GM23338 (cell line): ENCODE data around the gene OSGIN1. TPM values are rescaled to one million over a fixed set of nuclear protein-coding genes. Genes with fewer than 3 reads are reported as not detected.

ENCODE experiments used
- ATAC-seq: fragments of 200-7000 bp; cut with Tn5 transposase; 3 replicates; pipeline ENCODE4 v1.9.1; 2020
- DNase-seq: peaks from one replicate; pipeline ENCODE4 v3.0.0-alpha.2; 2015; ENCODE audit warnings: low spot score
- H2AFZ ChIP-seq: fragments of 200-600 bp; sonication (generic); 2 replicates; pipeline ENCODE4 v1.8.0; 2016; ENCODE audit warnings: antibody characterized with exemption, mild to moderate bottlenecking, moderate library complexity
- H3F3A ChIP-seq: fragments of 200-600 bp; sonication (generic); replicated peaks from 2 replicates; pipeline ENCODE4 v1.8.0; 2017; ENCODE audit warnings: antibody characterized with exemption, mixed run types, low read depth
- H3K27ac ChIP-seq: fragments of 200-600 bp; sonication (generic); 2 replicates; pipeline ENCODE4 v1.6.1; 2016; ENCODE audit warnings: low read depth
- H3K27me3 ChIP-seq: fragments of 200-600 bp; sonication (generic); 2 replicates; pipeline ENCODE4 v1.8.0; 2016; ENCODE audit warnings: mild to moderate bottlenecking, mixed run types, moderate library complexity; ENCODE audit not compliant: insufficient read depth
- H3K36me3 ChIP-seq: fragments of 200-600 bp; sonication (generic); 2 replicates; pipeline ENCODE4 v1.8.0; 2016; ENCODE audit warnings: mild to moderate bottlenecking; ENCODE audit not compliant: insufficient read depth
- H3K4me1 ChIP-seq: fragments of 200-600 bp; sonication (generic); 2 replicates; pipeline ENCODE4 v1.8.0; 2016; ENCODE audit warnings: mild to moderate bottlenecking, moderate library complexity; ENCODE audit not compliant: insufficient read depth
- H3K4me2 ChIP-seq: fragments of 200-600 bp; sonication (generic); 2 replicates; pipeline ENCODE4 v1.7.1; 2017; ENCODE audit warnings: mixed run types
- H3K4me3 ChIP-seq: fragments of 200-600 bp; sonication (generic); 2 replicates; pipeline ENCODE4 v1.6.1; 2016; ENCODE audit warnings: mixed run types
- H3K79me2 ChIP-seq: fragments of 200-600 bp; sonication (generic); replicated peaks from 2 replicates; pipeline ENCODE4 v1.8.0; 2017; ENCODE audit warnings: mild to moderate bottlenecking; ENCODE audit not compliant: insufficient read depth
- H3K9me2 ChIP-seq: fragments of 200-600 bp; sonication (generic); 2 replicates; pipeline ENCODE4 v1.8.0; 2017; ENCODE audit not compliant: insufficient read depth
- H4K20me1 ChIP-seq: fragments of 200-600 bp; sonication (generic); replicated peaks from 2 replicates; pipeline ENCODE4 v1.8.0; 2017; ENCODE audit warnings: mild to moderate bottlenecking; ENCODE audit not compliant: insufficient read depth
- H3K27ac Mint-ChIP-seq: 2 replicates; pipeline ENCODE4 v1.8.0; 2020; ENCODE audit warnings: inconsistent platforms, mild to moderate bottlenecking, moderate library complexity, mixed read lengths
- H3K27me3 Mint-ChIP-seq: 3 replicates; pipeline ENCODE4 v1.8.0; 2022; ENCODE audit warnings: low read depth, mild to moderate bottlenecking, moderate library complexity, mixed read lengths, inconsistent platforms; ENCODE audit not compliant: insufficient read depth, poor library complexity
- H3K36me3 Mint-ChIP-seq: 3 replicates; pipeline ENCODE4 v1.8.0; 2021; ENCODE audit warnings: low read depth, mild to moderate bottlenecking, inconsistent platforms, moderate library complexity, mixed read lengths
- H3K4me1 Mint-ChIP-seq: 3 replicates; pipeline ENCODE4 v1.8.0; 2020; ENCODE audit warnings: mild to moderate bottlenecking, inconsistent platforms, mixed read lengths
- H3K4me3 Mint-ChIP-seq: 3 replicates; pipeline ENCODE4 v1.8.0; 2021; ENCODE audit warnings: moderate library complexity, mild to moderate bottlenecking, inconsistent platforms, mixed read lengths
- H3K9me3 Mint-ChIP-seq: 3 replicates; pipeline ENCODE4 v1.8.0; 2020; ENCODE audit warnings: moderate library complexity, mild to moderate bottlenecking, inconsistent platforms, mixed read lengths
- CREB1 ChIP-seq: fragments of 250-450 bp; sonication (Bioruptor Pico); IDR thresholded peaks from 2 replicates; pipeline ENCODE4 v1.5.0; 2020; ENCODE audit warnings: low read depth, mild to moderate bottlenecking, moderate library complexity
- CTCF ChIP-seq, 2 experiments: fragments of 200-600 bp in 1 of 2; sonication (generic) in 1 of 2; conservative IDR thresholded peaks; 2 replicates each; pipeline versions ENCODE4 v1.5.1 to v1.6.1; 2016 to 2017; ENCODE audit warnings: antibody characterized with exemption in 2 of 2, low read depth in 2 of 2, mild to moderate bottlenecking in 2 of 2, moderate library complexity in 1 of 2
- EZH2 ChIP-seq: fragments of 200-600 bp; sonication (generic); IDR thresholded peaks from one replicate; pipeline ENCODE4 v1.8.0; 2017; ENCODE audit warnings: antibody characterized with exemption, mild to moderate bottlenecking, low read depth; ENCODE audit not compliant: unreplicated experiment
- EZH2phosphoT487 ChIP-seq: fragments of 200-600 bp; sonication (generic); IDR thresholded peaks from one replicate; pipeline ENCODE4 v1.8.1; 2018; ENCODE audit warnings: antibody characterized with exemption; ENCODE audit not compliant: unreplicated experiment
- JUNB ChIP-seq: IDR thresholded peaks from one replicate; pipeline ENCODE4 v1.6.1; 2016; ENCODE audit warnings: antibody characterized with exemption; ENCODE audit not compliant: unreplicated experiment
- NANOG ChIP-seq: IDR thresholded peaks from 2 replicates; pipeline ENCODE4 v1.6.1; 2016; ENCODE audit warnings: antibody characterized with exemption, borderline replicate concordance
- POLR2AphosphoS5 ChIP-seq: IDR thresholded peaks from 2 replicates; pipeline ENCODE4 v1.6.1; 2016; ENCODE audit warnings: antibody characterized with exemption, low read depth
- REST ChIP-seq: IDR thresholded peaks from one replicate; pipeline ENCODE4 v1.6.1; 2018; ENCODE audit warnings: antibody characterized with exemption; ENCODE audit not compliant: unreplicated experiment
- STAT1 ChIP-seq: IDR thresholded peaks from one replicate; pipeline ENCODE4 v1.6.1; 2016; ENCODE audit warnings: antibody characterized with exemption; ENCODE audit not compliant: unreplicated experiment
- ZNF114 ChIP-seq: fragments of 250-450 bp; sonication (Bioruptor Pico); IDR thresholded peaks from 2 replicates; pipeline ENCODE4 v1.5.0; 2020; ENCODE audit warnings: mild to moderate bottlenecking, moderate library complexity
- ZNF331 ChIP-seq: fragments of 250-450 bp; sonication (Bioruptor Pico); IDR thresholded peaks from 2 replicates; pipeline ENCODE4 v1.5.0; 2020; ENCODE audit warnings: low read depth, mild to moderate bottlenecking, moderate library complexity
- ZNF462 ChIP-seq: fragments of 250-450 bp; sonication (Bioruptor Pico); IDR thresholded peaks from 2 replicates; pipeline ENCODE4 v1.5.0; 2020; ENCODE audit warnings: mild to moderate bottlenecking, moderate library complexity
- polyA plus RNA-seq: library from polyadenylated mRNA; unstranded; fragments of >200 nt; fragmentation: Nextera tagmentation; extraction: Ambion mirVana; gene quantifications from 2 replicates; pipeline ENCODE4 v1.2.1, GENCODE V29; 2016
- total RNA-seq: library from RNA; depleted of rRNA; stranded (reverse); fragments of >200 nt; shearing (Covaris generic); gene quantifications from 2 replicates; pipeline ENCODE4 v1.2.3, GENCODE V29; 2014
- TF ChIP-seq, protein P1 (sequence below): IDR thresholded peaks from 2 replicates; pipeline ENCODE4 v1.6.1; 2016; ENCODE audit warnings: antibody characterized with exemption

Gene OSGIN1
- total and polyA plus RNA-seq, 2 experiments from 2014 or later: 0.32 to 1.6 TPM

DNA sequence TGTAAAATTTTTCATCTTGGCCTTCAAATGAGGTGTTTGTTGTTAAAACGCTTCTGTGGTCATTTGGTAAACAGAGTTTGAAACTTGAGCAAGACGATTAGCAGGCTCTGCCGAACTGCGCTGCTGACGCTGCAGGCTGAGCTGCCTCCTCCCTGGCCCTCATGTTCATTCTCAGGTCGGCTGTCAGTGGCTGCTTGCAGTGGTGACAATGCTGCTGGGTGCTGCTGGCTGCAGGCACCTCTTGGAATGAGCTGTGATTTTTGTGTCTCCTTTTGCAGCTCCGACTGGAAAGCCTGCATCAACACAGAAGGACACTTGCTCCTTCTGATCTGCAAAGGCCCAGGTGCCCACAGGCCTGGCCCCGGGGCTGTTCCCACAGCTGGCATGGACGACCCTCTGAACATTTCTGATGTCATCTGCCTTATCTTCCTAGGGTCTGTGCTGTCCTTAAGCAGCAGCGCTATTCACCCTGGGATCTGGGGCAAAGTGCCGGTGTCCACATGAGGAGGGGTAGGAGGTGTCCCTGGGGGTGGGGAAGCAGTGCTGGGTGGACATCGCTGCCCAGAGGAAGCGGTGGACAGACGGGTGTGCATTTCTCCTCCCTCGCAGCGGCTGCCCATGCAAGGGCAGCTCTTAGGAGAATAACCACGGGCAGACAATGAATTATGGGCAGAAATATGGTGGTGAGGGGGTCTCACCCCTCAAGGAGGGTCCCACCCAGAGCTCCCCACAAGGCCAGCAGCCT, 23.1 kb upstream of the OSGIN1 start:
- TF ChIP-seq CTCF (conservative IDR thresholded peaks at IDR 0.05; ENCODE audit: low read depth in 2 of 2) (no peak), REST (no peak), EZH2 (no peak), CREB1 (CRISPR knock-in tag) (no peak), ZNF114 (no peak), ZNF462 (CRISPR knock-in tag) (no peak), POLR2AphosphoS5 (no peak), JUNB (no peak), EZH2phosphoT487 (no peak), ZNF331 (no peak), NANOG (no peak), STAT1 (no peak)
- TF ChIP-seq, protein P1, sequence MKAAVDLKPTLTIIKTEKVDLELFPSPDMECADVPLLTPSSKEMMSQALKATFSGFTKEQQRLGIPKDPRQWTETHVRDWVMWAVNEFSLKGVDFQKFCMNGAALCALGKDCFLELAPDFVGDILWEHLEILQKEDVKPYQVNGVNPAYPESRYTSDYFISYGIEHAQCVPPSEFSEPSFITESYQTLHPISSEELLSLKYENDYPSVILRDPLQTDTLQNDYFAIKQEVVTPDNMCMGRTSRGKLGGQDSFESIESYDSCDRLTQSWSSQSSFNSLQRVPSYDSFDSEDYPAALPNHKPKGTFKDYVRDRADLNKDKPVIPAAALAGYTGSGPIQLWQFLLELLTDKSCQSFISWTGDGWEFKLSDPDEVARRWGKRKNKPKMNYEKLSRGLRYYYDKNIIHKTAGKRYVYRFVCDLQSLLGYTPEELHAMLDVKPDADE: no peak
- H3F3A ChIP-seq: no peaks in the 10 kb centered on the region

More for the DNA sequence above, 23.1 kb upstream of the OSGIN1 start:
- Histone ChIP-seq H3K27ac (no peak overlapping the region), H3K4me2 (no peak overlapping the region), H3K79me2 (no peaks in the 10 kb centered on the region), H3K4me1 (peaks cover 13% of the 10 kb centered on the region), H3K4me3 (no peak overlapping the region), H3K9me2 (no peaks in the 10 kb centered on the region), H4K20me1 (no peaks in the 10 kb centered on the region), H3K36me3 (no peaks in the 10 kb centered on the region), H3K27me3 (no peaks in the 10 kb centered on the region), H2AFZ (no peak overlapping the region)
- no peak overlapping the region for H3K27ac Mint-ChIP-seq
- no peaks in the 10 kb centered on the region; the same call in 1 of the 3 replicates for H3K36me3 Mint-ChIP-seq
- H3K4me3 Mint-ChIP-seq: no peak overlapping the region
- H3K4me1 Mint-ChIP-seq: peaks cover 17% of the 10 kb centered on the region
- H3K9me3 Mint-ChIP-seq: no peaks in the 10 kb centered on the region; the same call in 2 of the 3 replicates
- DNase-seq: no peak
- no peak for ATAC-seq
- peaks cover 19% of the 10 kb centered on the region for H3K27me3 Mint-ChIP-seq
